ENCODE results near the gene EYA3.

EYA3 gene

DNA sequence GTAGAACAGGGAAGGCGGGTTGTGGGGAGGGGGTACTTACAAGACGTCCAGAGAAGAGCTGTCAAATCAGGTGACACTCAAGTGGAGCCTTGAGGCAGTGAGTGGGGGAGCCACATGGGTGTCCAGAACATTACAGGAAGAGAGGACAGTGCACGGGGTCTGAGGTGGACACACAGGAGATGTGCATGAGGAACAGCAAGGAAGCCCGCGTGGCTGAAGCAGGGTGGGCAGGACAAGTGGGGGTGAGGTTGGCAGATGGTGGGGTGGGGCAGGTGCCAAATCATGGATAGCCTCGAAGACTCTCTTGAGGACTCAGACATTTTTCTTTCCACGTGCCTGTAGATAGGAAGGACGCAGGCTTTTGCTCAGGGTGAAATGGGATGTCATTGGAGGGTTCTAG is 152.7 kb downstream of the EYA3 start:
- DNase-seq: no peak

DNA sequence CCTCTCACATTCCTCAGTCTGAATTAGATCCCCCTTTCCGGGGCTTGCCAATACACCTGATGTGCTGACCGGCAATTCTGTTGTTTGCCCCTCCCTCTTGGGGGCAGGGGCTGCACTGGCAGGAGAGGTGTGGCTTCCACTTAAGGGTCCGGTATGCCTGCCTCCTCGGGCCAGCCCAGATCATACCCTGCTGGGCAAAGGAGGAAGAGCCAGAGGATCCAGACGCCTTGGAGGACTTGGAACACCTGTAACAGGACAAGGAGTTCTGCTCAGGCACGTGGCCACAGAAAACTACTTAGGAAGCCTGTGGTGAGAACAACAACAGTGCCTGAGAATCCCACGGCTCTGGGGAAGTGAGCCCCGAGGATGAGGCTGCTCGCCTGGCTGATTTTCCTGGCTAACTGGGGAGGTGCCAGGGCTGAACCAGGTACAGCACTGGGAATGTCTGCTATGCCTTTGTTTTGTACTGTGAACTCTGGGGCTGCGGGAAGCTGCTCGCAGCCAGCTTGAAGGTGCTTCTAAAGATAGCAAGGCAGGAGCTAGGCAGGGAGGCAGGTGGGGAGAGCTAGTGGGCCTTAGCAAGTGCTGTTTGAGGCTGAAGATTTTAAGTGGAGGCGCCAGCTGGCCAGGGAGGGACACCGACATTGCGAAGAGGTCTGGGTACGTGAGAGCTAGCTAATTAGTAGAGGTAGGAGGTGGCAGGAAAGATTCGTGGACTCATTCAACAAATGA is 153.4 kb downstream of the EYA3 start, which contains the start of gene SMPDL3B:
Gene SMPDL3B, plus strand, starts transcription at position 183 of the 732 bp plus-strand sequence. Its CDS starts 184 bp downstream, at position 367.
- DNase-seq: no peak

DNA sequence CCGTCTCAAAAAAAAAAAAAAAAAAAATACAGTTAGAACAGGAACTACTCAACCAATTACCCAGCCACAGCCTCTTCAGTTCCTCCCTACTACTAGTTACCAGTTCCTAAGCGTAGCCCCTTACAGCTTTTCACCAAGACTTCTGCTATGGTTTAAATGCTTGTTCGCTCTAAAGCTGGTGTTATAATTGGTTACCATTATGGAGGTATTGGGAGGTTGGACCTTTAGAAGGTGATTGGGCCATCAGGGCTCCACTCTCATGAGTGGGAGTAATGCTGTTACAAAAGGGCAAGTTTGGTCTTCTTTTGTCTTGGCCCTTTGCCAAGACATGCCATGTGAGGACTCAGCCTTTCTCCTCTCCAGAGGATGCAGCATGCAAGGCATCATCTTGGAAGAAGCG is 156.7 kb downstream of the EYA3 start:
- DNase-seq: no peak

DNA sequence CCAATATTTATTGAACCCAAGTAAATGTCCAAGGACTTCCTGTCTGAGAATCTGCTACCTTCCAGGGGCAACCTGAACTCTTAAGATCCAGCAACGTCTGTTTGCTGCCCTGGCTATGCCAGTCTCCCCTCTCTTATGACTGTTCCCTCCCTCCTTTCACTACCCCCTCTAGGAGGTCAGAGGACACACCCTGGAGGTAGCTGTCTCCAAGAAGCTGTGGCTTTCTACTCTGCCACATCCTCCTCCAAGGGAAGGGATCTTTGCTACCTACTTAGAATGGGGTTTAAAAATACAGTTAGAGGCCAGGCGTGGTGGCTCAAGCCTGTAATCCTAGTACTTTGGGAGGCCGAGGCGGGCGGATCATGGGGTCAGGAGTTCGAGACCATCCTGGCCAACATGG is 157.2 kb downstream of the EYA3 start:
- DNase-seq: no peak

DNA sequence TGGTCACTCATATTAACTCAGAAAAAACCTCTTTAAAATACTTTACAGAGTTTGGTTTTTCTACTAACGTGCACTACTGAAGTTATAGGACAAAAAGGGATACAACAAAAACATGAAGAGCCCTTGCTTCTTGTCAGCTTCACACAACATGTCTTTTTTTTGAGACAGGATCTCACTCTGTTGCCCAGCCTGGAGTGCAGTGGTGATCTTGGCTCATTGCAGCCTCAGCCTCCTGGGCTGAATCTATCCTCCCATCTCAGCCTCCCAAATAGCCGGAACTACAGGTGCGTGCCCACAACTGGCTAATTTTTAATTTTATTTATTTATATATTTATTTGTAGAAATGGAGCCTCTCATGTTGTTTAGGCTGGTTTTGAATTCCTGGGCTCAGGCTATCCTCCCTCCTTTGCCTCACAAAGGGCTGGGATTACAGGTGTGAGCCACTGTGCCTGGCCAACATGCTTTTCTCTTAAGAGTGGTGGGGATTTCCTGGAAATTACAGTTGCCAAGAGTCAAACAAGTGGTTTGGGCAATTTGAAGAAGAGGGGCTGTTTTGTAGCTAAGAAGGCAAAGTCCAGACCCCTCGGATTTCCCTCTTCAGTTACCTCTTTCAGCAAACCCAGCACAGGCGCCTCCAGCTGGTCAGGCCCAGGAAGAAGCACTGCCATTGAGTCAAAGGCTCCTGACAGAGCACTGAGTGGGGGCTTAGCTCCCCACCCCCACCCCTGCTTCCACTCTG is 160.0 kb downstream of the EYA3 start:
- DNase-seq: no peak

DNA sequence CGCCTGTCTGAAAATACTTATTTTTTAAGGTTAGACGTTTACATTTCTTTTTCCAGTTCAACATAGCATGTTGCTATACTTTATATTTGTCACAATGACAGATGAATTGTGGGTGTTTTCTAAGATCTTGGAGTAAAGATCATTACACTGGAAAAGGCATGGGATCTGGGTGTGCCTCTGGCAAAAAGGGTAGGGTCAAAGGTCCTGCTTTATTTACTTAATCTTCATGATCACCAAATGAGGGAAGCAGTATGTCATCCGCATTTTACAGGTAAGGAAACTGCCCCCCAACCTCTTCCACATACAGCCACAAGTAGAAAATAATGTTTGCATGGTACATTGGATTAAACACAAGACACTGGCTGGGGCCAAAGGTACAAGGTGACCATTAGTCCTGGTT is 166.1 kb downstream of the EYA3 start:
- no peak for DNase-seq
